SJSA1 (cell line): Measurements from ENCODE around the gene MX1. TPM values are rescaled to one million over a fixed set of nuclear protein-coding genes. Genes with fewer than 3 reads are reported as not detected.
"Not testable (repeated sequence)": the region's sequence is repeated elsewhere in the genome, so short reads cannot be mapped to it uniquely, and the experiment has no call there.

Source experiments
- DNase-seq, 2 experiments: peaks; one replicate each; pipeline ENCODE4 v3.0.0-alpha.2; 2015 to 2020; ENCODE audit warnings: low spot score in 2 of 2, low read depth in 1 of 2
- H3K27ac ChIP-seq: fragments of 250-450 bp; sonication (Bioruptor Pico); 2 replicates; pipeline ENCODE4 v1.5.1; 2020; ENCODE audit warnings: mild to moderate bottlenecking, moderate library complexity
- H3K27me3 ChIP-seq: fragments of 250-450 bp; sonication (Bioruptor Pico); replicated peaks from 2 replicates; pipeline ENCODE4 v1.5.1; 2020; ENCODE audit warnings: mild to moderate bottlenecking, moderate library complexity
- H3K36me3 ChIP-seq: fragments of 250-450 bp; sonication (Bioruptor Pico); 2 replicates; pipeline ENCODE4 v1.5.1; 2020; ENCODE audit warnings: mild to moderate bottlenecking
- H3K4me1 ChIP-seq: fragments of 250-450 bp; sonication (Bioruptor Pico); replicated peaks from 2 replicates; pipeline ENCODE4 v1.6.1; 2021; ENCODE audit warnings: mild to moderate bottlenecking
- H3K4me3 ChIP-seq: fragments of 250-450 bp; sonication (Bioruptor Pico); 2 replicates; pipeline ENCODE4 v1.5.1; 2020; ENCODE audit warnings: mild to moderate bottlenecking
- H3K9me3 ChIP-seq: fragments of 250-450 bp; sonication (Bioruptor Pico); replicated peaks from 2 replicates; pipeline ENCODE4 v1.5.1; 2020; ENCODE audit warnings: mild to moderate bottlenecking
- total RNA-seq: library from RNA; depleted of rRNA; stranded (reverse); fragments of >200 nt; shearing (Covaris generic); gene quantifications from 2 replicates; pipeline ENCODE4 v1.2.3, GENCODE V29; 2014

MX1 gene
- total RNA-seq, 1 experiment from 2014 or later = 6.6 TPM

DNA sequence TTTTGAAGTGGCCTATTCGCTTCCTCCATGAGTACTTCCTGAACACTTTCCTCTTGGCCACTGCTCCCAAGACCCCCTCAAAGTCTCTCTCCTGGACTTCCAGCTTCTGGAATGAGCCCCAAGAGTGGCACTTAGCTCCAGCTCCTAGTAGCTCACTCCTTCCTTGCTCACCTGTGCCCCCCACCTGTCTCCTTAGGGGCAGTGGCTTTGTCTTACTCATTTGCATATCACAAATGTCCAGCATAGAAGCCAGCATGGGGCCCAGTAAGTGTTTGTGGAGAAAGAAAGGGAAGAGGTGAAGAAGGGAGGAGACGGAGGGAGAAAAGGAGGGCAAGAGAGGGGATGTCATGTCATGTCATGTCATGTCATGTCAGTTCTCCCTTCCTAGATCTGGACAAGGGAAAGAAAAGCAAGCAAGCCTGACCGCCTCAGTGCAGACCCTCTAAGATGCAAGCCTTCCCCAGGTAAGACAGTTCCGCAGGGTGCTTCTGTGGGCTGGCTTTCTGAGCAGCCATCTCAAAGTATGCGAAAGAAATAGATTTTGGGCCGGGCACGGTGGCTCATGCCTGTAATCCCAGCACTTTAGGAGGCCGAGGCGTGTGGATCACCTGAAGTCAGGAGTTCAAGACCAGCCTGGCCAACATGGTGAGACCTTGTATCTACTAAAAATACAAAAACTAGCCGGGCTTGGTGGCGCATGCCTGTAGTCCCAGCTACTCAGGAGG is 6.9 kb upstream of the MX1 start:
- Histone ChIP-seq H3K36me3 (no peaks in the 10 kb centered on the region), H3K27ac (no peak overlapping the region), H3K4me1 (peaks cover 9% of the 10 kb centered on the region)

DNA sequence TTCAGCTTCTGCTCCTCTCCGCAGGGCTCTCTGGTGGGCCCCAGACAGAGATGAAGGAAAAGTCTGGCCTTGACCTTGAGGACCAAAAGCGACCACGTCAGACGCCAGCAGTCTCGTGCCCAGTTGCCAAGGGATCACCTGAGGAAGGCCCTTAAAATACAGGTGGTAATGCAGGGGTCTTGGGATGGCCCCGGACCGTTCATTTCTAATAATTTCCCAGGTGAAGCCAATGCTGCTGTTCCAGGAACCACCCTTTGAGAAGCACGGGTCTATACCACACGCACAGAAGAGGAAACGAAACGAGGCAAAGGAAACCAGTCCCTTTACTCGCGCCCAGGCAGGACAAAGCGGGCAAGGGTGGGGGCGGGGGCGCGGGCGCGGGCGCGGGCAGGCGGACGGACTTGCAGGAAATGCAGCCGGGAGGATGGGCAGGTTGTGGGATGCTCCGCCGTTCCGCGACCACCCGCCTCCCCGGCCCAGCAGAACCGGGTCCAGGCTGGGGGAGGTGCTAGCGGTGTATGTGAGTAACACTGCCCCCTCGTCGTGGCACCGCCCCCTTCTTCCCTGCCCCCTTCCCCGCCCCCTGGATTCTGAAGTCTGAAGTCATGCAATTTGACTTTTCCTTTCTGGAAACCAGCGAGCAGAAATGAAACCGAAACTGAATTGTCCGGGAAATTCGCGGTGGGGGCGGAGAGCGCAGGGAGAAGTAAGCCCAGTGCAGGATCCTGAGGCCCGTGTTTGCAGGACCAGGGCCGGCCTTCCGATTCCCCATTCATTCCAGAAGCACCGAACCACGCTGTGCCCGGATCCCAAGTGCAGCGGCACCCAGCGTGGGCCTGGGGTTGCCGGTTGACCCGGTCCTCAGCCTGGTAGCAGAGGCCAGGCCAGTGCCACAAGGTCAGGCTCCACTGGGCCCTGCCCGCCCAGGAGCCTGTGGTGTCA is 5.8 kb upstream of the MX1 start:
- peak overlapping the region; percentile 67 for H3K27ac ChIP-seq
- H3K36me3 ChIP-seq = no peaks in the 10 kb centered on the region
- DNase-seq = peak; percentile 86 to 87
- peak overlapping the region; percentile 50 for H3K4me3 ChIP-seq
- H3K27me3 ChIP-seq = no peaks in the 10 kb centered on the region; the same call in 1 of the 2 replicates
- H3K9me3 ChIP-seq = no peaks in the 10 kb centered on the region
- peaks cover 9% of the 10 kb centered on the region for H3K4me1 ChIP-seq

More for the DNA sequence above, 6.9 kb upstream of the MX1 start:
- peak in 1 of 2 experiments; percentile 34 for DNase-seq
- no peak overlapping the region for H3K4me3 ChIP-seq
- no peaks in the 10 kb centered on the region for H3K9me3 ChIP-seq
- H3K27me3 ChIP-seq = no peaks in the 10 kb centered on the region; the same call in 1 of the 2 replicates

DNA sequence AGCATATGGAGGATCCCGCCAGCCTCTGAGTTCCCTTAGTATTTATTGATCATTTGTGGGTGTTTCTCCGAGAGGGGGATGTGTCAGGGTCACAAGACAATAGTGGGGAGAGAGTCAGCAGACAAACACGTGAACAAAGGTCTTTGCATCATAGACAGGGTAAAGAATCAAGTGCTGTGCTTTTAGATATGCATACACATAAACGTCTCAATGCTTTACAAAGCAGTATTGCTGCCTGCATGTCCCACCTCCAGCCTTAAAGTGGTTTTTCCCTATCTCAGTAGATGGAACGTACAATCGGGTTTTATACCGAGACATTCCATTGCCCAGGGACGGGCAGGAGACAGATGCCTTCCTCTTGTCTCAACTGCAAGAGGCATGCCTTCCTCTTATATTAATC is 5.0 kb upstream of the MX1 start:
- H3K27ac ChIP-seq = peak overlapping the region; percentile 67

DNA sequence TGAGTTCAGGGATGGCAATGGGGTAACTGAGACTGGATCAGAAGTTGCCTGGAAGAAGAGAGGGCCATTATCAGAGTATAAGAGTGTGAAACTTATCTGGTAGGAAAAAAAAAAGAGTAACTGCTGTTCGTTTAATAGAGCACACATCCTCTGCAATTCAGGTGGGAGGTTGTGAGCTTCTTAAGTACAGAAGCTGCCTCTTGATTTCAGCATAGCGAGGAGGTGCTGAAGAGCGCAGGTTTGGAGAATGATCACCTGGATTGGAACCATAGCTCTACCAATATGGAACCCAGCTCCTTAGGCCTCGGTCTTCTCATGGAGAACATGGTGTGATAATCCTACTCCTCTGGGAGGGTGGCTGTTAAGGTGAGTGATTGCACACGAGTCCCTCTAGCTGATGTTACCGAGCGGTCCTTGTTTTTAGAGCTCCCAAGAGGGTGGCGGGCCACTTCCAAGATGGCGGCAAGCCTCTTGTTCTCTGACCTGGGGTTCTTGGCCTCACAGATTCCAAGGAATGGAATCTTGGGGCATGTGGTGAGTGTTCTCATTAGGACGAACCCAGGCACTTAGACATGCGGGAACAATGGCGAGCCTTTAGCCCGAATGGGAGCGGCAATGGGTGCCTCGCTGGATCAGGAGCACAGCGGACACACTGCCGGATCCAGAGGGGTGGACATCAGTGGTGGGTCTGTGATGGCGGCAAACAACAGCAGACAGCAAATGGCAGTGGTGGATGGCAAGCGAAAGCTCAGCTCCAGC is 3.3 kb upstream of the MX1 start:
- Histone ChIP-seq H3K4me3 (no peak overlapping the region), H3K27ac (no peak overlapping the region), H3K9me3 (no peaks in the 10 kb centered on the region), H3K27me3 (no peaks in the 10 kb centered on the region), H3K36me3 (no peaks in the 10 kb centered on the region), H3K4me1 (peaks cover 19% of the 10 kb centered on the region)
- peak in 1 of 2 experiments; percentile 26 for DNase-seq

More for the DNA sequence above, 5.0 kb upstream of the MX1 start:
- not testable (repeated sequence) for DNase-seq, H3K36me3 ChIP-seq, H3K27me3 ChIP-seq, H3K9me3 ChIP-seq
- peak overlapping the region; percentile 50 for H3K4me3 ChIP-seq
- peaks cover 13% of the 10 kb centered on the region for H3K4me1 ChIP-seq

DNA sequence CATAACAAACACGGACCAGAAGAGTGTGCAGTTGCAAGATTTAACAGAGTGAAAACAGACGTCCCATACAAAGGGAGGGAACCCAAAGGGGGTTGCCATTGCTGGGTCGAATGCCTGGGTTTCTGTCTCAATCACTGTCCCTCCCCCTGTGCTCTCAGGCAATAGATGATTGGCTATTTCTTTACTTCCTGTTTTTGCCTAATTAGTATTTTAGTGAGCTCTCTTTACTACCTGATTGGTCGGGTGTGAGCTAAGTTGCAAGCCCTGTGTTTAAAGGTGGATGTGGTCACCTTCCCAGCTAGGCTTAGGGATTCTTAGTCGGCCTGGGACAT is 2.8 kb upstream of the MX1 start:
- not testable (repeated sequence) for H3K27me3 ChIP-seq, H3K36me3 ChIP-seq, H3K4me3 ChIP-seq, DNase-seq, H3K9me3 ChIP-seq, H3K27ac ChIP-seq
- H3K4me1 ChIP-seq = peaks cover 19% of the 10 kb centered on the region

DNA sequence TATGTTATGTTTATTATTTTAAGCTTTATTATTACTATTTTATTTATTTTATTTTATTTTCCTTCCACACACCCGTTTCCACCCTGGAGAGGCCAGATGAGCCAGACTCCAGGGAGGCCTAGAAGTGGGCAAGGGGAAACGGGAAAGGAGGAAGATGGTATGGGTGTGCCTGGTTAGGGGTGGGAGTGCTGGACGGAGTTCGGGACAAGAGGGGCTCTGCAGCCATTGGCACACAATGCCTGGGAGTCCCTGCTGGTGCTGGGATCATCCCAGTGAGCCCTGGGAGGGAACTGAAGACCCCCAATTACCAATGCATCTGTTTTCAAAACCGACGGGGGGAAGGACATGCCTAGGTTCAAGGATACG is 468 bp upstream of the MX1 start:
- H3K27me3 ChIP-seq = no peaks in the 10 kb centered on the region

DNA sequence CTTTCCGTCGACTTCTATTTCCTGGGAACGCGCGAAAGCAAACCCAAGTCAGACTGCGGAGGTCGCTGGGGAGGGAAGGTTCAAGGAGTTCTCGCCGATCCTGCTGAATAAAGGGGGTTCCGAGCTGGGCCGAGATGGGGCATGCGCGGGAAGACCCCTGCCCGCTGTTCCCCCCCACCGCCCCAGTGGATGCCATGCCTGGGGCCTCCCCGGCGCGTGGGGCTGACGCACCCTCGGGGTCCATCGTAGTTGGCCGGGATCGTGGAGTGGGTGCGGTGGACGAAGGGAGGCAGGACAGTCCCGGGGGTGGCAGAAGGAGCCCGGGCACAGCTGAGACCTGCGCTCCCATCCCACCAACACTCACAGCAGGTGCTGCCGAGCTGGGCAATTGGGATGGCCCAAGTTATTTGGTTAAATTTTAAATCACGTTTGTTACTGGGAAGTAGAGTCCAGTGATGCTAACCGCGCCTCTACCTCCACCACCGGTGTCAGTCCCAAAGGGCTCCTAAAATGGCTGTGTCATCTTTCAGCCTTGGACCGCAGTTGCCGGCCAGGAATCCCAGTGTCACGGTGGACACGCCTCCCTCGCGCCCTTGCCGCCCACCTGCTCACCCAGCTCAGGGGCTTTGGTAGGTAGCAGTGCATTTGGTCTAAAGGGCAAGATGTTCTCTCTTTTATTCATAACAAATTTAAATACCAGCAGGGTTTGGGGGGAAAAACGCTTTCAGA is 801 bp downstream of the MX1 start:
- Histone ChIP-seq H3K36me3 (no peaks in the 10 kb centered on the region), H3K27me3 (no peaks in the 10 kb centered on the region), H3K4me1 (peaks cover 10% of the 10 kb centered on the region), H3K4me3 (peak overlapping the region; percentile 50), H3K27ac (no peak overlapping the region), H3K9me3 (no peaks in the 10 kb centered on the region)
- peak in 1 of 2 experiments; percentile 40 for DNase-seq

More for the DNA sequence above, 468 bp upstream of the MX1 start:
- H3K27ac ChIP-seq = no peak overlapping the region
- H3K4me3 ChIP-seq = peak overlapping the region; percentile 50
- peak in 1 of 2 experiments; percentile 15 for DNase-seq
- no peaks in the 10 kb centered on the region for H3K9me3 ChIP-seq
- H3K36me3 ChIP-seq = no peaks in the 10 kb centered on the region
- H3K4me1 ChIP-seq = peaks cover 18% of the 10 kb centered on the region

DNA sequence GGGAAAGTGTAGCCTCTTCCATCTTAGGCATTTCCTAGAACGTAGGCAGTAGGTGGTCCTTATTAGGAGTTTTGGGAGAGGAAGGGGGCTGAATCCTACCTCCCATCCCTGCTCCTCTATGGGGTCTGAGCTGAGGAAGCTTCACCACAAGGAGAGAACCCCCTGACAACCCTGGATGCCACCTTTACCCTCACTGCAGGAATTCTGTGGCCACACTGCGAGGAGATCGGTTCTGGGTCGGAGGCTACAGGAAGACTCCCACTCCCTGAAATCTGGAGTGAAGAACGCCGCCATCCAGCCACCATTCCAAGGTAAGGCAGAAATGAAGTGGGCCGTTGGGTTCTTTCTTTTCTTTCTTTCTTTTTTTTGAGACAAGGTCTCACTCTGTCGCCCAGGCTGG is 1.5 kb downstream of the MX1 start:
- DNase-seq = peak in 1 of 2 experiments; percentile 28
- Histone ChIP-seq H3K27ac (no peak overlapping the region), H3K4me1 (peaks cover 10% of the 10 kb centered on the region), H3K27me3 (no peaks in the 10 kb centered on the region), H3K36me3 (no peaks in the 10 kb centered on the region), H3K4me3 (no peak overlapping the region), H3K9me3 (no peaks in the 10 kb centered on the region)

DNA sequence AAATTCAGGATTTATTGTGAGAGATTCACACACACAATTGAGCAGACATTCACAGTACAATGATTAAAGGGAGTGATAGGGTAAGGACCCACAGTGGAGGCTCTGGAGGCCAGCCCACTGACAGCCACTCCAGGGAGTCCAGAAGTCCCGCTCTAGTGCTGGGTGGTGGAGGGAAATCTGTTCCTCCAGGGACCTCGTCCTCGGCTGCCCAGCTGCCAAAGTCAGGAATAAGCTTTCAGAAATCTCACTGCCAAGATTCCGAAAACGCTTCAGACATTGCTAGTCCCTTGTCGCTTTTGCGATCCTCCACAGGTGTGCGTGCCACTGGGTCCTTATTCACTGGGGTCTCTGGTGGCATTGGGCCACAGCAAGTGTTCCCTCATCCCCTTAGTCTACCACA is 2.3 kb downstream of the MX1 start:
- H3K4me1 ChIP-seq = peaks cover 10% of the 10 kb centered on the region
- H3K36me3 ChIP-seq = no peaks in the 10 kb centered on the region
- no peak overlapping the region for H3K4me3 ChIP-seq
- no peak overlapping the region for H3K27ac ChIP-seq
- H3K27me3 ChIP-seq = no peaks in the 10 kb centered on the region
- no peaks in the 10 kb centered on the region for H3K9me3 ChIP-seq
- DNase-seq = peak in 1 of 2 experiments; percentile 31

DNA sequence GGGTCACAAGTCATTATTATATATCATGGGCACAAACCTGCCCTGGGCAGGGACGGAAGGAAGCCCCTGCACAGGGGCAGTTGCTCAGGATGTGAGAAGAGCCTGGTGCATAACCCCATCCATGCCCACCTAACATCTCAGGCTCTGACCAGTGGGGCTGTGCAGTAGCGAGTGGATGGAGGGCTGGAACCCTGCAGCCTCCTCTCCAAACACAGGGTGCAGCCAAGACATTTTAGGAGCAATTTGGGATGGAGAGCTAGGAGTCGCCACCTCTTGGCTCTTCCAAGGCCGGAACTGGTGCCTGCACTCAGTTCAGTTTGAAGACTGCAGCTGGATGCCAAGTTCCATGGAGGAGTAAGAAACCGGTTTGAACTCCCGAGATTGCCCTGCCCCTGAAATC is 2.8 kb downstream of the MX1 start:
- H3K4me3 ChIP-seq = no peak overlapping the region
- H3K27ac ChIP-seq = no peak overlapping the region
- H3K9me3 ChIP-seq = no peaks in the 10 kb centered on the region
- H3K36me3 ChIP-seq = no peaks in the 10 kb centered on the region
- DNase-seq = no peak
- H3K27me3 ChIP-seq = no peaks in the 10 kb centered on the region
- H3K4me1 ChIP-seq = peaks cover 10% of the 10 kb centered on the region

DNA sequence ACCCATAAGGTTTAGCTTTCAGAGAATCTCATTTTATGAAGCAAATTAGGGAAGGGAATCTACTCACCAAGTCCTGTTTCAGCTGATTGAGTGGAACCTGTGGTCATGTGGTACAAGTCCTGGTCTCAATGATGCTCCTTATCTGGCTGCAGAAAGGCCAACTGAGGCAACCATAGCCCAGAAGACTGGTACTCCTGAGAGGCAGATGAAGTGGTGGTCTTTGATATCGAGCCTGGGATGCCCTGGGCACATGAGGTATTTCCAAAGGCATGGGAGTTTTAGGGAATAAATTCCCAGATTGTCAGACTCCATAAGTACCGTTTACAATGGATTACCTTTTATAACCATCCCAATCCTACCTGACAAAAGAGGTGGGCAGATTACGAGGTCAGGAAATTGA is 3.3 kb downstream of the MX1 start:
- Histone ChIP-seq H3K36me3 (no peaks in the 10 kb centered on the region), H3K27me3 (no peaks in the 10 kb centered on the region), H3K9me3 (no peaks in the 10 kb centered on the region), H3K4me3 (no peak overlapping the region), H3K4me1 (peaks cover 10% of the 10 kb centered on the region), H3K27ac (no peak overlapping the region)
- DNase-seq = no peak

DNA sequence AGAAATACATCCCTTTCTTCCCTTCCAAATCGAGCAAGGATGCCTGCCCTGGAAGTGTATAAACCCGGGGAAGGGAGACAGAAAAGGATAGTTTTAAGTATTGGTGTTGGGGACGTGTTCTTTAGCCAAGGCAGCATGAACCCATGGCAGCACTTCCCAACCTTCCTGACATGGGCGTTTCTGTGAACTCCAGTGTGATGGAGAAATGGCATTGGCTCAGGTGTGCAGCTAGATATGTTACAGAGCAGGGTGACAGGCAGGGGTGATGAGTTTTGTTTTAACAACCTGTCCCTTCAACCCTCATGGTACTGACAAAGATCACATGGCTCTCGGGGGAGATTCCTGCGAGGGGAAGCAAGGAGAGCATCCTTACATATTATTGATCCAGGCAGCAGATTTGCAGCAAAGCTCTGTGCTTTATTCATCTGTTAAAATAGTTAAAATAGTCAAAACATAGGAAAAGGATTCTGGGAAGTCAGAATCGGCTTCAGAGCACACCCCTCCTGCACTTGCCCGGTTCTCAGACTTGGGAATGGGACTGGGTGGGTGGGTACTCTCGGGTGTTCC is 4.0 kb downstream of the MX1 start:
- H3K27me3 ChIP-seq = no peaks in the 10 kb centered on the region
- no peak for DNase-seq
- H3K4me1 ChIP-seq = peaks cover 10% of the 10 kb centered on the region
- no peaks in the 10 kb centered on the region for H3K36me3 ChIP-seq
- no peak overlapping the region for H3K27ac ChIP-seq
- 0 out of 2 replicates have a peak, but pooled peaks cover 3% of the 10 kb centered on the region for H3K9me3 ChIP-seq
- H3K4me3 ChIP-seq = no peak overlapping the region
